H1 (cell line): ENCODE measurements around the gene ZHX3. TPM values are rescaled to one million over a fixed set of nuclear protein-coding genes. Genes with fewer than 3 reads are reported as not detected.

Experiments used
- CTCF ChIA-PET: fragments of 300-600 bp; sonication (Branson Sonifier 250); formaldehyde crosslinking; loops from one replicate; lab custom pipeline; 2021; ENCODE audit not compliant: partially characterized antibody; lab: Charles Lee
- POLR2A ChIA-PET: fragments of 300-600 bp; sonication (Branson Sonifier 250); formaldehyde crosslinking; loops from one replicate; lab custom pipeline; 2021; ENCODE audit warnings: inconsistent platforms; ENCODE audit not compliant: partially characterized antibody; lab: Charles Lee
- DNase-seq, 2 experiments: peaks; one replicate each; pipeline versions ENCODE4 v3.0.0 to v3.0.0-alpha.2; 2010 to 2022; ENCODE audit warnings: low spot score in 2 of 2, low read depth in 1 of 2, mixed read lengths in 1 of 2
- FAIRE-seq: peaks from 2 replicates; lab custom pipeline; 2011; peaks lifted over from hg19 to GRCh38; lab: Jason Lieb, UNC
- H2AFZ ChIP-seq: 2 replicates; pipeline ENCODE4 v1.8.1; 2012; ENCODE audit warnings: low read length, inconsistent platforms
- H2AK5ac ChIP-seq: 2 replicates; pipeline ENCODE4 v1.6.1; 2013; ENCODE audit warnings: low read depth, low read length
- H2BK120ac ChIP-seq: replicated peaks from 2 replicates; pipeline ENCODE3; 2013; ENCODE audit warnings: low read depth, low read length, inconsistent platforms
- H2BK12ac ChIP-seq: 2 replicates; pipeline ENCODE4 v1.6.1; 2013; ENCODE audit warnings: low read depth, low read length
- H2BK15ac ChIP-seq: 2 replicates; pipeline ENCODE4 v1.6.1; 2013; ENCODE audit warnings: low read length
- H2BK20ac ChIP-seq: 2 replicates; pipeline ENCODE4 v1.6.1; 2013; ENCODE audit warnings: low read length
- H2BK5ac ChIP-seq: 2 replicates; pipeline ENCODE4 v1.6.1; 2013; ENCODE audit warnings: low read depth, low read length
- H3K14ac ChIP-seq: 2 replicates; pipeline ENCODE4 v1.6.1; 2013; ENCODE audit warnings: inconsistent platforms; ENCODE audit not compliant: insufficient read length
- H3K18ac ChIP-seq: 2 replicates; pipeline ENCODE4 v1.6.1; 2013; ENCODE audit warnings: low read length; ENCODE audit errors: extremely low read depth
- H3K23ac ChIP-seq: 2 replicates; pipeline ENCODE4 v1.6.1; 2013; ENCODE audit warnings: inconsistent platforms; ENCODE audit not compliant: insufficient read length
- H3K23me2 ChIP-seq: 2 replicates; pipeline ENCODE4 v1.6.1; 2013; ENCODE audit warnings: low read depth, low read length
- H3K27ac ChIP-seq: 2 replicates; pipeline ENCODE4 v1.6.1; 2011; ENCODE audit warnings: low read depth, low read length, inconsistent platforms
- H3K27me3 ChIP-seq, 4 experiments: replicated peaks in 1 of 4; 1 replicate in 1 of 4; 2 replicates in 3 of 4; pipeline versions ENCODE4 v1.6.1 to v1.8.1; 2011 to 2013; ENCODE audit warnings: low read length in 3 of 4, mild to moderate bottlenecking in 3 of 4, inconsistent platforms in 2 of 4, mixed read lengths in 2 of 4, moderate library complexity in 1 of 4; ENCODE audit not compliant: control insufficient read depth in 3 of 4, insufficient read depth in 3 of 4; ENCODE audit errors: extremely low read depth in 1 of 4
- H3K36me3 ChIP-seq, 4 experiments: 2 replicates each; pipeline versions ENCODE4 v1.6.1 to v1.8.1; 2011 to 2013; ENCODE audit warnings: mild to moderate bottlenecking in 4 of 4, low read length in 3 of 4, moderate library complexity in 2 of 4, control low read depth in 1 of 4, inconsistent platforms in 1 of 4; ENCODE audit not compliant: insufficient read depth in 4 of 4, control insufficient read depth in 2 of 4
- H3K4ac ChIP-seq: replicated peaks from 2 replicates; pipeline ENCODE3; 2013; ENCODE audit warnings: low read length, low read depth, mixed read lengths, inconsistent platforms; ENCODE audit not compliant: insufficient read length
- H3K4me1 ChIP-seq, 4 experiments: replicated peaks in 1 of 4; 1 replicate in 1 of 4; 2 replicates in 3 of 4; pipeline versions ENCODE4 v1.6.1 to v1.8.1; 2011 to 2013; ENCODE audit warnings: low read length in 3 of 4, inconsistent platforms in 2 of 4, mixed read lengths in 1 of 4; ENCODE audit not compliant: insufficient read depth in 4 of 4, control insufficient read depth in 3 of 4
- H3K4me2 ChIP-seq, 2 experiments: 2 replicates each; pipeline versions ENCODE4 v1.6.1 to v1.8.1; 2011 to 2013; ENCODE audit warnings: low read depth in 2 of 2, low read length in 2 of 2, control low read depth in 1 of 2, inconsistent platforms in 1 of 2, mild to moderate bottlenecking in 1 of 2; ENCODE audit not compliant: insufficient read depth in 1 of 2
- H3K4me3 ChIP-seq, 4 experiments: fragments of 200-600, 300-600 bp in 1 of 4; sonication (generic), shearing (Covaris generic), sonication (Bioruptor Twin) in 1 of 4; 2 replicates each; pipeline versions ENCODE4 v1.5.1 to v1.8.1; 2011 to 2016; ENCODE audit warnings: low read length in 4 of 4, low read depth in 3 of 4, control low read depth in 2 of 4, inconsistent platforms in 2 of 4, mild to moderate bottlenecking in 2 of 4, mixed read lengths in 1 of 4, moderate library complexity in 1 of 4; ENCODE audit not compliant: insufficient read depth in 2 of 4; ENCODE audit errors: extremely low read depth in 1 of 4
- H3K56ac ChIP-seq: replicated peaks from 2 replicates; pipeline ENCODE3; 2013; ENCODE audit warnings: low read depth, mild to moderate bottlenecking, mixed read lengths, low read length, inconsistent platforms; ENCODE audit not compliant: insufficient read length
- H3K79me1 ChIP-seq: 2 replicates; pipeline ENCODE4 v1.6.1; 2013; ENCODE audit warnings: low read depth, low read length, control low read depth
- H3K79me2 ChIP-seq, 2 experiments: 2 replicates each; pipeline versions ENCODE4 v1.6.1 to v1.8.1; 2012 to 2013; ENCODE audit warnings: low read length in 2 of 2, mild to moderate bottlenecking in 2 of 2, inconsistent platforms in 1 of 2; ENCODE audit not compliant: insufficient read depth in 2 of 2, control insufficient read depth in 1 of 2
- H3K9ac ChIP-seq, 4 experiments: replicated peaks in 1 of 4; 1 replicate in 1 of 4; 2 replicates in 3 of 4; pipeline versions ENCODE4 v1.6.1 to v1.8.1; 2011 to 2013; ENCODE audit warnings: low read depth in 3 of 4, low read length in 3 of 4, control low read depth in 2 of 4, mild to moderate bottlenecking in 2 of 4, moderate library complexity in 2 of 4, inconsistent platforms in 1 of 4; ENCODE audit errors: extremely low read depth in 1 of 4
- H3K9me3 ChIP-seq, 2 experiments: 2 replicates each; pipeline versions ENCODE4 v1.6.1 to v1.8.1; 2012 to 2013; ENCODE audit warnings: mild to moderate bottlenecking in 2 of 2, moderate library complexity in 2 of 2, control low read depth in 1 of 2, inconsistent platforms in 1 of 2, low read depth in 1 of 2, low read length in 1 of 2, mixed read lengths in 1 of 2; ENCODE audit not compliant: insufficient read depth in 2 of 2
- H4K20me1 ChIP-seq, 2 experiments: replicated peaks in 1 of 2; 2 replicates each; pipeline versions ENCODE3 to v1.8.1; 2011 to 2013; ENCODE audit warnings: inconsistent platforms in 2 of 2, low read length in 2 of 2, mild to moderate bottlenecking in 1 of 2; ENCODE audit not compliant: insufficient read depth in 2 of 2, control insufficient read depth in 1 of 2
- H4K5ac ChIP-seq: 2 replicates; pipeline ENCODE4 v1.6.1; 2013; ENCODE audit warnings: low read length, low read depth, mixed read lengths, inconsistent platforms; ENCODE audit not compliant: insufficient read length
- H4K8ac ChIP-seq: 2 replicates; pipeline ENCODE4 v1.8.0; 2013; ENCODE audit warnings: mild to moderate bottlenecking, moderate library complexity, low read length, inconsistent platforms; ENCODE audit not compliant: insufficient read depth; ENCODE audit errors: extremely low read depth
- H4K91ac ChIP-seq: replicated peaks from 2 replicates; pipeline ENCODE3; 2013; ENCODE audit warnings: low read length, mixed read lengths, inconsistent platforms; ENCODE audit not compliant: insufficient read length
- BACH1 ChIP-seq: IDR thresholded peaks from 2 replicates; pipeline ENCODE4 v1.6.1; 2012; ENCODE audit warnings: low read length, improper control_type of control experiment
- CBX8 ChIP-seq: fragments of 300-800, 300-1000 bp; sonication (generic); IDR thresholded peaks from 2 replicates; pipeline ENCODE4 v1.7.1; 2016; ENCODE audit warnings: low read depth, low read length, borderline replicate concordance
- CREB1 ChIP-seq: IDR thresholded peaks from 2 replicates; pipeline ENCODE4 v1.6.1; 2012; ENCODE audit warnings: inconsistent platforms
- GTF2F1 ChIP-seq: IDR thresholded peaks from 2 replicates; pipeline ENCODE4 v1.6.1; 2012; ENCODE audit warnings: low read depth, low read length, improper control_type of control experiment, borderline replicate concordance
- MAFK ChIP-seq: IDR thresholded peaks from 2 replicates; pipeline ENCODE4 v1.6.1; 2012; ENCODE audit warnings: low read depth, mild to moderate bottlenecking, improper control_type of control experiment, low read length
- NANOG ChIP-seq: IDR thresholded peaks from 2 replicates; pipeline ENCODE4 v1.6.1; 2011; ENCODE audit warnings: low read length, low read depth, mild to moderate bottlenecking, inconsistent platforms; ENCODE audit not compliant: insufficient read depth, poor library complexity, severe bottlenecking
- POU5F1 ChIP-seq: IDR thresholded peaks from 2 replicates; pipeline ENCODE4 v1.6.1; 2011; ENCODE audit warnings: low read depth, mild to moderate bottlenecking, low read length, moderate library complexity
- RBBP5 ChIP-seq: IDR thresholded peaks from 2 replicates; pipeline ENCODE4 v1.7.1; 2012; ENCODE audit warnings: low read depth, mild to moderate bottlenecking, inconsistent platforms, low read length, moderate library complexity, borderline replicate concordance
- SIN3A ChIP-seq, 2 experiments: IDR thresholded peaks in 1 of 2; conservative IDR thresholded peaks in 1 of 2; 2 replicates each; pipeline ENCODE4 v1.6.1; 2011 to 2012; ENCODE audit warnings: low read length in 2 of 2, improper control_type of control experiment in 1 of 2, low read depth in 1 of 2, mild to moderate bottlenecking in 1 of 2
- SIRT6 ChIP-seq: IDR thresholded peaks from one replicate; pipeline ENCODE4 v1.7.1; 2012; ENCODE audit warnings: low read length, inconsistent platforms
- SP2 ChIP-seq: IDR thresholded peaks from 2 replicates; pipeline ENCODE4 v1.6.1; 2012; ENCODE audit warnings: mild to moderate bottlenecking, low read length, inconsistent platforms
- SP4 ChIP-seq: IDR thresholded peaks from 2 replicates; pipeline ENCODE4 v1.6.1; 2012; ENCODE audit warnings: low read length, inconsistent platforms
- USF2 ChIP-seq: IDR thresholded peaks from 2 replicates; pipeline ENCODE4 v1.6.1; 2011; ENCODE audit warnings: low read length, improper control_type of control experiment
- WGBS, 2 experiments: shearing (Covaris generic) in 1 of 2; methylation state at CpG; one replicate each; pipeline versions ENCODE4 v1.1.6 to v1.1.7; 2013 to 2015; ENCODE audit warnings: low lambda C conversion rate in 2 of 2, mixed read lengths in 2 of 2, inconsistent platforms in 1 of 2, low coverage in 1 of 2, missing lambda C conversion rate in 1 of 2; ENCODE audit not compliant: insufficient replicate concordance in 2 of 2, insufficient coverage in 1 of 2, insufficient read length in 1 of 2; ENCODE audit errors: extremely low coverage in 1 of 2, missing lambda C conversion rate in 1 of 2; 5-methylcytosine and 5-hydroxymethylcytosine counted together
- polyA plus RNA-seq, 7 experiments: library from polyadenylated mRNA; depleted of rRNA in 3 of 7; stranded (reverse) in 5 of 7; unstranded in 2 of 7; fragments of >200 nt in 5 of 7; fragments of 200-250 nt in 2 of 7; gene quantifications; 1 replicate in 5 of 7; 2 replicates in 1 of 7; 4 replicates in 1 of 7; pipeline versions ENCODE4 v1.2.1 to v1.2.3, GENCODE V29; 2011 to 2013; ENCODE audit warnings: missing spikeins in 2 of 7, mixed read lengths in 2 of 7
- total RNA-seq: library from RNA; stranded (reverse); fragmentation: NEBNext Ultra II Directional; extraction: Animal tissue kit (Norgen Biotek cat#: 25700); gene quantifications from 2 replicates; pipeline ENCODE4 v1.2.1, GENCODE V29; 2021

The ZHX3 gene
- total and polyA plus RNA-seq, 2 of the 8 experiments (the other 6 are each of a cell fraction or from before 2014, with no cell fraction given): 1.00 to 7.8 TPM

- no peak for DNase-seq
- CTCF ChIA-PET: interaction anchor here (0.9 to 1.7 kb wide), 2 partner anchors 9 to 24 kb away, joined by 5 to 7 read pairs; no protein-coding TSS in a partner anchor
- H3K56ac ChIP-seq: no peak overlapping the region
- no peaks in the 10 kb centered on the region for H3K36me3 ChIP-seq
- H3K27me3 ChIP-seq: no peaks in the 10 kb centered on the region
- no peaks in the 10 kb centered on the region for H3K79me1 ChIP-seq
- H3K9ac ChIP-seq: peak overlapping the region in 1 of 4 experiments; percentile 34; a peak in 1 of 7 replicates
- H2AK5ac ChIP-seq: no peak overlapping the region
- H2AFZ ChIP-seq: no peak overlapping the region
- POLR2A ChIA-PET: no interaction called here
- no peak overlapping the region for H3K4me3 ChIP-seq
- H3K79me2 ChIP-seq: no peaks in the 10 kb centered on the region
- no peak overlapping the region for H3K14ac ChIP-seq
- no peak overlapping the region for H3K18ac ChIP-seq
- no peak overlapping the region for H2BK15ac ChIP-seq
- no peak overlapping the region for H3K23ac ChIP-seq
- H3K4ac ChIP-seq: no peak overlapping the region
- no peaks in the 10 kb centered on the region for H3K9me3 ChIP-seq
- no peak overlapping the region for H4K5ac ChIP-seq
- no peaks in the 10 kb centered on the region for H3K4me1 ChIP-seq
- no peak overlapping the region for H3K27ac ChIP-seq
- H2BK12ac ChIP-seq: no peak overlapping the region
- H2BK5ac ChIP-seq: no peak overlapping the region
- H3K4me2 ChIP-seq: no peak overlapping the region
- no peak overlapping the region for H4K91ac ChIP-seq
- FAIRE-seq: no peak
- no peak overlapping the region for H4K8ac ChIP-seq
- H4K20me1 ChIP-seq: no peaks in the 10 kb centered on the region
- H2BK20ac ChIP-seq: no peak overlapping the region
- no peak overlapping the region for H2BK120ac ChIP-seq
- H3K23me2 ChIP-seq: no peaks in the 10 kb centered on the region
- WGBS, 2 experiments: 90% methylated on average over 5 of the region's 5 CpGs; no CpG with 5 or more reads in 1 of the 2 experiments
- TF ChIP-seq GTF2F1 (no peak), SP4 (no peak), SIN3A (conservative IDR thresholded peaks at IDR 0.05 in 1 of 2, IDR thresholded peaks at IDR 0.05 in 1 of 2; ENCODE audit: low read depth in 1 of 2, low read length in 2 of 2) (no peak), SP2 (no peak), CREB1 (no peak), BACH1 (no peak), RBBP5 (no peak), CBX8 (no peak), SIRT6 (no peak), POU5F1 (no peak), MAFK (no peak), NANOG (no peak), USF2 (no peak)
Measured at GRCh38 chr20:41274152-41274551, 43.4 kb downstream of the ZHX3 start.
